DND-41 (cell line): ENCODE data around the gene TVP23C.

Experiments
- ATAC-seq: fragments of 200-7000 bp; cut with Tn5 transposase; 3 replicates; pipeline ENCODE4 v1.9.1; 2021; ENCODE audit warnings: low read depth; ENCODE audit not compliant: insufficient read depth
- DNase-seq: peaks from one replicate; pipeline ENCODE4 v3.0.0-alpha.2; 2020
- H2AFZ ChIP-seq: 2 replicates; pipeline ENCODE4 v1.6.0; 2012; ENCODE audit warnings: low read depth, low read length
- H3K27ac ChIP-seq: 2 replicates; pipeline ENCODE4 v1.5.1; 2012; ENCODE audit warnings: low read length, inconsistent platforms
- H3K27me3 ChIP-seq: fragments of 200-600 bp; sonication (generic); 2 replicates; pipeline ENCODE4 v1.6.0; 2012; ENCODE audit warnings: low read length, mild to moderate bottlenecking, inconsistent platforms; ENCODE audit not compliant: insufficient read depth, poor library complexity
- H3K36me3 ChIP-seq: 2 replicates; pipeline ENCODE4 v1.5.1; 2012; ENCODE audit warnings: low read length, inconsistent platforms; ENCODE audit not compliant: insufficient read depth
- H3K4me1 ChIP-seq: 2 replicates; pipeline ENCODE4 v1.5.1; 2012; ENCODE audit warnings: mild to moderate bottlenecking, low read length; ENCODE audit not compliant: insufficient read depth
- H3K4me2 ChIP-seq: 2 replicates; pipeline ENCODE4 v1.6.0; 2012; ENCODE audit warnings: mild to moderate bottlenecking, moderate library complexity, low read length, inconsistent platforms; ENCODE audit not compliant: insufficient read depth
- H3K4me3 ChIP-seq, 2 experiments: fragments of 200-600 bp in 1 of 2; shearing (Covaris generic) in 1 of 2; 2 replicates each; pipeline ENCODE4 v1.5.1; 2012 to 2016; ENCODE audit warnings: inconsistent platforms in 2 of 2, low read length in 2 of 2, mild to moderate bottlenecking in 2 of 2, low read depth in 1 of 2, moderate library complexity in 1 of 2
- H3K79me2 ChIP-seq: 2 replicates; pipeline ENCODE4 v1.6.0; 2012; ENCODE audit warnings: low read length, inconsistent platforms; ENCODE audit not compliant: insufficient read depth
- H3K9ac ChIP-seq: 2 replicates; pipeline ENCODE4 v1.6.0; 2012; ENCODE audit warnings: low read depth, mild to moderate bottlenecking, inconsistent platforms, low read length, moderate library complexity
- H3K9me3 ChIP-seq: 2 replicates; pipeline ENCODE4 v1.5.1; 2012; ENCODE audit warnings: low read length, moderate library complexity, mild to moderate bottlenecking, inconsistent platforms; ENCODE audit not compliant: insufficient read depth, severe bottlenecking
- H4K20me1 ChIP-seq: 2 replicates; pipeline ENCODE4 v1.6.0; 2012; ENCODE audit warnings: low read length; ENCODE audit not compliant: insufficient read depth
- CTCF ChIP-seq: IDR thresholded peaks from 2 replicates; pipeline ENCODE4 v1.5.1; 2012; ENCODE audit warnings: borderline replicate concordance, low read length, moderate library complexity, mild to moderate bottlenecking; ENCODE audit not compliant: poor library complexity, severe bottlenecking; ENCODE audit errors: extremely low read depth
- EZH2 ChIP-seq: IDR thresholded peaks from 3 replicates; pipeline ENCODE4 v1.6.1; 2012; ENCODE audit warnings: borderline replicate concordance, low read depth, mild to moderate bottlenecking, moderate library complexity, low read length, inconsistent platforms; ENCODE audit not compliant: severe bottlenecking

The TVP23C gene

GRCh38 chr17:15453782-15454181 is 109.5 kb downstream of the TVP23C start:
- peaks cover 18% of the 10 kb centered on the region for H3K4me1 ChIP-seq
- H3K4me3 ChIP-seq = no peak overlapping the region
- no peak overlapping the region for H3K9ac ChIP-seq

GRCh38 chr17:15453246-15453645 is 110.0 kb downstream of the TVP23C start:
- TF ChIP-seq EZH2 (no peak), CTCF (no peak)

More at GRCh38 chr17:15453782-15454181, 109.5 kb downstream of the TVP23C start:
- no peaks in the 10 kb centered on the region for H3K36me3 ChIP-seq
- no peak for DNase-seq
- no peaks in the 10 kb centered on the region for H4K20me1 ChIP-seq
- no peaks in the 10 kb centered on the region for H3K27me3 ChIP-seq
- H3K27ac ChIP-seq = no peak overlapping the region
- no peaks in the 10 kb centered on the region for H3K9me3 ChIP-seq
- no peak overlapping the region for H3K4me2 ChIP-seq
- no peak for TF ChIP-seq EZH2
- TF ChIP-seq CTCF = no peak
- no peak for ATAC-seq
- no peaks in the 10 kb centered on the region for H3K79me2 ChIP-seq
- H2AFZ ChIP-seq = no peak overlapping the region

GRCh38 chr17:15452746-15453145 is 110.5 kb downstream of the TVP23C start:
- no peak for TF ChIP-seq CTCF
- no peak for TF ChIP-seq EZH2
- H3K4me2 ChIP-seq = no peak overlapping the region
- H3K4me1 ChIP-seq = peaks cover 16% of the 10 kb centered on the region
- ATAC-seq (no peak), DNase-seq (no peak)
- H3K36me3 ChIP-seq = no peaks in the 10 kb centered on the region
- no peak overlapping the region for H3K9ac ChIP-seq
- no peaks in the 10 kb centered on the region for H4K20me1 ChIP-seq
- H3K27me3 ChIP-seq = no peaks in the 10 kb centered on the region
- no peaks in the 10 kb centered on the region for H3K9me3 ChIP-seq
- no peak overlapping the region for H2AFZ ChIP-seq
- no peaks in the 10 kb centered on the region for H3K79me2 ChIP-seq
- H3K4me3 ChIP-seq = no peak overlapping the region
- no peak overlapping the region for H3K27ac ChIP-seq

More at GRCh38 chr17:15453246-15453645, 110.0 kb downstream of the TVP23C start:
- no peaks in the 10 kb centered on the region for H3K27me3 ChIP-seq
- H3K4me1 ChIP-seq = peaks cover 18% of the 10 kb centered on the region
- H3K79me2 ChIP-seq = no peaks in the 10 kb centered on the region
- no peak overlapping the region for H3K9ac ChIP-seq
- no peak overlapping the region for H3K4me2 ChIP-seq
- no peaks in the 10 kb centered on the region for H3K9me3 ChIP-seq
- H3K36me3 ChIP-seq = no peaks in the 10 kb centered on the region
- DNase-seq = no peak
- H4K20me1 ChIP-seq = no peaks in the 10 kb centered on the region
- no peak for ATAC-seq
- no peak overlapping the region for H3K4me3 ChIP-seq
- H3K27ac ChIP-seq = no peak overlapping the region
- H2AFZ ChIP-seq = no peak overlapping the region
